GM18858 (cell line): ENCODE data around the gene GRIK1.

Experiments used
- ATAC-seq: cut with Tn5 transposase; IDR thresholded peaks from one replicate; pipeline ENCODE4 v1.9.1; 2021; ENCODE audit not compliant: unreplicated experiment

GRIK1 gene

GRCh38 chr21:29676395-29676794 is 263.4 kb downstream of the GRIK1 start:
- no peak for ATAC-seq

- ATAC-seq: no peak
Measured at GRCh38 chr21:29675451-29675850, 264.3 kb downstream of the GRIK1 start.

- ATAC-seq: no peak
Measured at GRCh38 chr21:29674343-29674742, 265.5 kb downstream of the GRIK1 start.

GRCh38 chr21:29673096-29673610 is 266.6 kb downstream of the GRIK1 start:
- ATAC-seq: no peak

- ATAC-seq: no peak
Measured at GRCh38 chr21:29671728-29672127, 268.1 kb downstream of the GRIK1 start.

GRCh38 chr21:29670228-29670627 is 269.6 kb downstream of the GRIK1 start:
- no peak for ATAC-seq

GRCh38 chr21:29669416-29669815 is 270.4 kb downstream of the GRIK1 start:
- ATAC-seq: no peak

- no peak for ATAC-seq
Measured at GRCh38 chr21:29667651-29668050, 272.1 kb downstream of the GRIK1 start.

GRCh38 chr21:29664615-29665014 is 275.2 kb downstream of the GRIK1 start:
- ATAC-seq: no peak

- ATAC-seq: no peak
Measured at GRCh38 chr21:29661672-29662442, 277.9 kb downstream of the GRIK1 start.

GRCh38 chr21:29660047-29660720 is 279.6 kb downstream of the GRIK1 start:
- no peak for ATAC-seq

- no peak for ATAC-seq
Measured at GRCh38 chr21:29658934-29659203, 280.9 kb downstream of the GRIK1 start.

GRCh38 chr21:29658177-29658933 is 281.4 kb downstream of the GRIK1 start:
- no peak for ATAC-seq

GRCh38 chr21:29657240-29657989 is 282.4 kb downstream of the GRIK1 start:
- ATAC-seq: no peak

- peak; percentile 38 for ATAC-seq
Measured at GRCh38 chr21:29656504-29657239, 283.1 kb downstream of the GRIK1 start.

GRCh38 chr21:29655577-29655976 is 284.2 kb downstream of the GRIK1 start:
- ATAC-seq: no peak

GRCh38 chr21:29654855-29655254 is 284.9 kb downstream of the GRIK1 start:
- ATAC-seq: no peak

GRCh38 chr21:29654203-29654602 is 285.6 kb downstream of the GRIK1 start:
- no peak for ATAC-seq

GRCh38 chr21:29650523-29651022 is 289.2 kb downstream of the GRIK1 start:
- no peak for ATAC-seq

GRCh38 chr21:29649406-29649814 is 290.4 kb downstream of the GRIK1 start:
- ATAC-seq: no peak
